Measurements from ENCODE around the gene UST.
"Not testable (repeated sequence)": the region's sequence is repeated elsewhere in the genome, so short reads cannot be mapped to it uniquely, and the experiment has no call there.

- TF ChIP-seq, protein P1, sequence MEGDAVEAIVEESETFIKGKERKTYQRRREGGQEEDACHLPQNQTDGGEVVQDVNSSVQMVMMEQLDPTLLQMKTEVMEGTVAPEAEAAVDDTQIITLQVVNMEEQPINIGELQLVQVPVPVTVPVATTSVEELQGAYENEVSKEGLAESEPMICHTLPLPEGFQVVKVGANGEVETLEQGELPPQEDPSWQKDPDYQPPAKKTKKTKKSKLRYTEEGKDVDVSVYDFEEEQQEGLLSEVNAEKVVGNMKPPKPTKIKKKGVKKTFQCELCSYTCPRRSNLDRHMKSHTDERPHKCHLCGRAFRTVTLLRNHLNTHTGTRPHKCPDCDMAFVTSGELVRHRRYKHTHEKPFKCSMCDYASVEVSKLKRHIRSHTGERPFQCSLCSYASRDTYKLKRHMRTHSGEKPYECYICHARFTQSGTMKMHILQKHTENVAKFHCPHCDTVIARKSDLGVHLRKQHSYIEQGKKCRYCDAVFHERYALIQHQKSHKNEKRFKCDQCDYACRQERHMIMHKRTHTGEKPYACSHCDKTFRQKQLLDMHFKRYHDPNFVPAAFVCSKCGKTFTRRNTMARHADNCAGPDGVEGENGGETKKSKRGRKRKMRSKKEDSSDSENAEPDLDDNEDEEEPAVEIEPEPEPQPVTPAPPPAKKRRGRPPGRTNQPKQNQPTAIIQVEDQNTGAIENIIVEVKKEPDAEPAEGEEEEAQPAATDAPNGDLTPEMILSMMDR (conservative IDR thresholded peaks at IDR 0.05; ENCODE audit: low read depth, low read length): not testable (repeated sequence)
- not testable (repeated sequence) for TF ChIP-seq EZH2phosphoT487 (IDR thresholded peaks at IDR 0.05; ENCODE audit: borderline replicate concordance, low read length); EZH2 (IDR thresholded peaks at IDR 0.05; ENCODE audit: low read length, unreplicated experiment)
These were observed 133.9 kb downstream of the UST start for GRCh38 chr6:148880742-148881141.
